ENCODE measurements around the gene TECPR1.

DNA sequence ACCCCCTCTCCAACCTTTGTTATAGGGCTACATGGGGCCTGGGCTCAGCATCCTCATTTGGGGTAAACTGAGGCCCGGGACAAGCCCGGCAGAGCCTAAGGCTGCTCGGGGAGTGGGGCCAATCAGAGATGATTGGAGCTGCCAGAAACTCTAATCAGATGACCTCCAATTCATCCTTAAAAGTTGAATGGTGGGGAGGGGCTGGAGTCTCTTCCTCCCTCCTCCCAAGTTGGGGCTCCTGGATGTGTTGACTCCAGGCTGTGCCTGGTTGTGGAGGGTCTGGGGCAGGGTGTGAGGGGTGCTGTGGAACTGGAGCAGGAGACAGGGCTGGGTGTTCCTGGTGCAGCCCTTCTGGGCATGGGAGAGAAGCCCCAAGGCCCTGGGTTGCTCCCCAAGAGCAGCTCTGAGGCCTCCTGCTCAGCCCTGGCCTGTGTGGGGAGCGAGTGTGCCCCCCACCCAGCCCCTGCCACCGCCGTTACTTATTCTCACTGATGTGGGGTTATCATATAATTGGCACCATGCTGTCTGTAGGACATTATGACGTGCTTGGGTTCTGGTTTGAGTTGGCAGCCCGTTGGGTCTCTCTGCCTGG, 38.6 kb downstream of the TECPR1 start:
- no peak for TF ChIP-seq CTCF (conservative IDR thresholded peaks at IDR 0.05; ENCODE audit: low read depth, low read length)
- TF ChIP-seq EZH2 (IDR thresholded peaks at IDR 0.05; ENCODE audit: low read length, unreplicated experiment) = no peak

Data from PC-3 (cell line).